Stromal cell of bone marrow (primary cell): ENCODE data around the gene AGAP3.

Source experiments
- DNase-seq: peaks from one replicate; pipeline ENCODE4 v3.0.0-alpha.2; 2012; ENCODE audit warnings: low read depth

AGAP3 gene

DNA sequence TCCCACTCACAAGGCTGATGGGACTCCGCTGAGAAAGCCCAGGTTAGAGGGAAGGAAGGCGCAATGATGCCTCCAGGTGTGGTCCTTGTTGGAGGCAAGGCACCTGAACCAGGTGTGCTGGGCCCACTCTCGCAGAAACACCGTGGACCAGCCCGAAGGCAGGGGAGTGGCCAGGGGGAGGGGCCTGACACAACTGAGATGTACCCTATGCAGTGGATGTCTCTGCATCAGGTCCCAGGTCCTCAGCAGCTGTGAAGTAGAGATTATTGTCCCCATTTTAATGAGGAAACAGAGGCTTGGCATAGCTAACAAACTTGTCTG, 49.2 kb downstream of the AGAP3 start:
- no peak for DNase-seq

- no peak for DNase-seq
Measured at GRCh38 chr7:151135866-151136843, 49.9 kb downstream of the AGAP3 start.

- no peak for DNase-seq
Measured at GRCh38 chr7:151137076-151137675, 50.9 kb downstream of the AGAP3 start.

DNA sequence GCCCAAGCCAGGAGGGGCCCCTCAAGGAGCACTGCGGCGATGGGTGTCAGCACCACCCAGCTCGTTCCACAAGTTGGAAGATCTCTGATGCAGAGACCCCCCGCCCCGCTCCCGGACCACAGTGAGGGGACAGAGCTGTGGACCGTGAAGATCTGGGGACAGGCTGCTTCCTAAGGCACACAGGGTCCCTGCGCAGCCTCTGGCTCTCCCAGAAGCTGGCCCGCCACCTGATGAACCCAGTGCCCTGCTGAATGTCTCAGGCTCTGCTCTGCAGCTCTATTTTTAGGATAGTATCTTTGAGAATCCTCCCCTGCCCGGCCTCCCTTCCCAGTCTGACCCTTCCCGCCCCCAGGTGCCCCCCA, 51.5 kb downstream of the AGAP3 start:
- DNase-seq, result no peak

- DNase-seq, result no peak
Measured at GRCh38 chr7:151138153-151138851, 52.0 kb downstream of the AGAP3 start.

- no peak for DNase-seq
Measured at GRCh38 chr7:151139071-151139790, 53.0 kb downstream of the AGAP3 start.

GRCh38 chr7:151139791-151140190, 53.5 kb downstream of the AGAP3 start:
- no peak for DNase-seq

DNA sequence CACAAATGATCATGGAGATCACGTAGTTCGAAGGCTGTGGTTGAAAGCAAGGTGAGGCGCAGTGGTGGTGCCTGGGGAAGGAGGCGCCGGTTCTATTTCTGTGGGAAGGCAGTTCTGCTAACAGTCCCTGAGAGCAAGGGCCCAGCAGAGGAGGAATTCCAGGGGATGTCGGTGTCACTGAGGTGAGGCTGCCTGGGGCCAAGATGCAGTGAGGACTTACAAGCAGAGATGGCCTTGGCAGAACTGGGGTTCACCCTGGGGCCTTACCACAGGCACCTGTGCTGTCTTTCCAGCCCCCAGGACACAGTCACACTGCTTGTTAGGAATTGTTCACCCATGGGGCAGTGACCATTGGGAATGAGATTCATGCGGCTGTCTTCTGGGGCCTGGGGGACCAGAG, 54.6 kb downstream of the AGAP3 start:
- no peak for DNase-seq

- no peak for DNase-seq
Measured at GRCh38 chr7:151141311-151141854, 55.1 kb downstream of the AGAP3 start.

- no peak for DNase-seq
Measured at GRCh38 chr7:151141855-151142685, 55.8 kb downstream of the AGAP3 start.

GRCh38 chr7:151142686-151143040, 56.4 kb downstream of the AGAP3 start:
- no peak for DNase-seq

- DNase-seq, result no peak
Measured at GRCh38 chr7:151143261-151144015, 57.2 kb downstream of the AGAP3 start.

DNA sequence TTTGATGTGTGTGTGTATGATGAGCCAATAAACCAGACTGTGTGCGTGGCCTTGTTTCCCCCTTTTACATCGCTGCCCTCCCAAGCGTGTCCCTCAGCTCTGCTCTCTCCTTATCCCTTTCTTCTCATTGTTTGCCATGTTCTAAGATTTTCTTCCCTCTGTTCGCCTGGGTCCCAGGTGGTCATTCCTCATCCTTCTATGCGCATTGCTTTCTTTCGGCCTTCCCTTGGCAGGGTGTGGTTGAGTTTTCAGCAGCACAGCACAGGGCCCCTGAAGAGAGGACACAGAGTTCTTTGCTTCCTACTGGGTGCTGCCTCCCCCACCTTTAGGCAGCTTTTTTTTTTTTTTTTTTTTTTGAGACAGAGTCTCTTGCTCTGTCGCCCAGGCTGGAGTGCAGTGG, 58.1 kb downstream of the AGAP3 start:
- no peak for DNase-seq

DNA sequence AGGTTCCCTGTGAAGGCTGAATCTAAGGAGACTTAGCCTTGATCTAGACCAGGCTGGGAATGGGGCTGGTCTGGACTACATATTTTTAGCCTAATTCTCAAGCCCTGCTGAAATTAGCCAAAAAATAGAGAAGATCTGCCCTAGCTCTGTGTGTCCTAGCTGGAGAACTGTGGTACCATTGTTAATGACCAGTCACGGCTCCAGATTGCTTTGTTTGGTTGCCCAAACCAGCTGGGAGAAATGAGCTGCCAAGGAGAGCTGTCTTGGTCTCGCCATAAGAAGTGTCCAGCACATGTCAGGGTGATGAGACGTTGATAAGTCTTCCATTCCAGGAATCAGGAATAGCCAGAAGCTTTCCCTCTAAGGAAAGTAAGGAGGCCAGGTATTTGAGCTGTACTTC, 60.5 kb downstream of the AGAP3 start:
- DNase-seq, result no peak

GRCh38 chr7:151148319-151149259, 62.3 kb downstream of the AGAP3 start:
- no peak for DNase-seq

DNA sequence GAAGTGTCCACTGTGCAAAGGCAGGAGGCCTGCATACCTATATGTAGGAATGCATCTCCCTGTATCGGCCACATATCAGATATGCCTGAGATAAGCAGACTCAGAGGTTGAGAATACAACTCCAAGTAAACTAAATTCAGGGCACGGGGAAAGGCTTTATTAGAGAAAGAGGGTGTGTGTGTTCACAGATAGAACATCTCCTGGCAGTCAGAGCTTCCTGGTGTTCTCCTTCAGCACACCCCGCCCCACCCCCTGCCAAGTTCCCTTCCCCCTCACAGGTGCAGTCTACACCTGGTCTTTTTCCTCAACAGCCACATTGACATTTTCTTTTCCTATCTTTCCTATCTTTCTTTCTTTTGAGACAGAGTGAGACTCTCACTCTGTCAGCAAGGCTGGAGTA, 64.1 kb downstream of the AGAP3 start:
- no peak for DNase-seq

GRCh38 chr7:151152643-151153513, 66.6 kb downstream of the AGAP3 start:
- DNase-seq, result no peak

- DNase-seq, result no peak
Measured at GRCh38 chr7:151157645-151158329, 71.5 kb downstream of the AGAP3 start.
